Measurements from ENCODE around the gene FTCDNL1. TPM values are rescaled to one million over a fixed set of nuclear protein-coding genes. Genes with fewer than 3 reads are reported as not detected.
A peak's percentile ranks its signal among the peaks of the same experiment; 100 is the strongest.

FTCDNL1 gene
- polyA plus RNA-seq, 2 of the 4 experiments (the other 2 are of a cell fraction), result 2.1 to 5.2 TPM

GRCh38 chr2:199850718-199851500 lies at the start of gene FTCDNL1 (continued):
- TF ChIP-seq ZC3H11A (IDR thresholded peaks at IDR 0.05) (no peak), KDM5A (IDR thresholded peaks at IDR 0.05) (no peak), HMGXB4 (CRISPR knock-in tag; IDR thresholded peaks at IDR 0.05; ENCODE audit: borderline replicate concordance) (no peak), RFX5 (IDR thresholded peaks at IDR 0.05) (no peak), FOXS1 (CRISPR knock-in tag; IDR thresholded peaks at IDR 0.05) (no peak), POLR2AphosphoS2 (conservative IDR thresholded peaks at IDR 0.05; ENCODE audit: low read length) (no peak), MAX (IDR thresholded peaks at IDR 0.05) (peak; percentile 83), EHMT2 (IDR thresholded peaks at IDR 0.05; ENCODE audit: low read depth) (no peak), CEBPB (IDR thresholded peaks at IDR 0.05) (no peak), SREBF2 (IDR thresholded peaks at IDR 0.05) (no peak), TFCP2L1 (CRISPR knock-in tag; IDR thresholded peaks at IDR 0.05) (no peak), MAFK (IDR thresholded peaks at IDR 0.05; ENCODE audit: partially characterized antibody) (no peak), ZNF302 (CRISPR knock-in tag; IDR thresholded peaks at IDR 0.05) (no peak), CBX8 (IDR thresholded peaks at IDR 0.05) (no peak), REST (IDR thresholded peaks at IDR 0.05) (peak; percentile 82), FOSL2 (IDR thresholded peaks at IDR 0.05) (no peak), FOSL2 (CRISPR knock-in tag; IDR thresholded peaks at IDR 0.05) (no peak), MYC (IDR thresholded peaks at IDR 0.05; ENCODE audit: borderline replicate concordance, low read length) (no peak; the same call in 1 of the 2 replicates), HEYL (CRISPR knock-in tag; IDR thresholded peaks at IDR 0.05) (no peak), RAD21 (conservative IDR thresholded peaks at IDR 0.05 in 1 of 2, IDR thresholded peaks at IDR 0.05 in 1 of 2) (peak; percentile 13 to 30; a peak in 1 of 5 replicates), CHD4 (IDR thresholded peaks at IDR 0.05; ENCODE audit: borderline replicate concordance) (no peak), CHD2 (IDR thresholded peaks at IDR 0.05; ENCODE audit: low read length, partially characterized antibody) (peak; percentile 83), E2F6 (IDR thresholded peaks at IDR 0.05; ENCODE audit: borderline replicate concordance, low read depth) (peak; percentile 71)

Data from A549 (cell line).